ENCODE measurements around the gene BRIP1.
"Not testable (repeated sequence)": the region's sequence is repeated elsewhere in the genome, so short reads cannot be mapped to it uniquely, and the experiment has no call there.

Gene BRIP1

GRCh38 chr17:61863801-61864126 is 436 bp upstream of the BRIP1 start:
- no peak for DNase-seq (ENCODE audit: low spot score)

- no peak for DNase-seq (ENCODE audit: low spot score)
Observed at GRCh38 chr17:61862105-61862574, 1.2 kb downstream of the BRIP1 start.

GRCh38 chr17:61860397-61860796 is 2.9 kb downstream of the BRIP1 start:
- not testable (repeated sequence) for DNase-seq (ENCODE audit: low spot score)

DNA sequence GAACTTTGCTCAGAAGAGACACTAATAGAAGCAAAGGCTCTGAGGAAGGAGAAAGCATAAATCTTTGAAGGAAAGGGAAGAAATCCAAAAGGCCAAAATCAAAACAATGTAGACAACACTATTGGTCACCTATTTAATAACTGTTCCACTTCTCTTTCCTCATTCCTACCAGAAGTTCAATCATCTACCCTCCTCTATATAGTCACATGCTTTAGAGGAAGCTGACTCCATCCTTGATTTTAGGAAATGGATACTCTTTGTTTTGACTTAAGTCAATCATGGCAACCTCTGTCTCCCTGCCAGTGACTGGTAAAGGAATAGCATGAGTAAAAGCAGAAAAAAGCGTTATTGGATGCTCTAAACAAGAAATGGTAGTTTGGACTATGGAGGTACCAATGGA is 7.3 kb downstream of the BRIP1 start:
- DNase-seq (ENCODE audit: low spot score): no peak

DNA sequence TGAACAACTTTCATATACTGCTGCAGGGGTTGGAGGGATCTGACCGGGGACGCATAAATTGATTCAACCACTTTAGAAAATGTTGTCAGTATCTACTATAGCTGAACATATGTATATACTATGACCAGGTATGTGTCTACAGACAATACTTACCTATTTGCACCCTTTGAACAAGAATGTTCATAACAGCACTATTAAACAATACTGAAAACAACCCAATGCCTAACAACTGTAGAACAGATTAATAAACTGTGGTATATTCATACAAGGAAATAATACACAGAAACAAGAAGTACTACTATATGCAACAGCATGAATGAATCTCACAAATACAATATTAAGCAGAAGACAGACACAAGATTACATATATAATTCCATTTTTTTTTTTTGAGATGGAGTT is 10.5 kb downstream of the BRIP1 start:
- no peak for DNase-seq (ENCODE audit: low spot score)

GRCh38 chr17:61849674-61850073 is 13.7 kb downstream of the BRIP1 start:
- DNase-seq (ENCODE audit: low spot score): no peak

DNA sequence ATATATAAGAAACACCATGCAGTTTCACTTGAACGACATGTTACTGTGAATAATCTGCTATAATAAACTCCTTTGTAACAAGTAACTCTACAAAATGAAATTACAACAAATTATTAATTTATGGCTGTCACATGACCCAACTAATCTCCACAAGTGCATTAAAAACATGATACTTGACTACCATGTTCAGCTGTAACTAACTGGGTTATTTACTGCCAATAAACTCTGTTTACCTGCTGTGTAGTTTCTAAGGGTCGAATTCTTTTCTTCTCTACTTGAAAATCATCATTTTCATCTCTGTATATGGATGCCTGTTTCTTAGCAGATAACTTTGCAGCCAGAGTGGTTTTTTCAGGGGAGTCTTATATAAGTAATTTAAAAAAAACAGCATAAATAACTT is 14.4 kb downstream of the BRIP1 start:
- no peak for DNase-seq (ENCODE audit: low spot score)

DNA sequence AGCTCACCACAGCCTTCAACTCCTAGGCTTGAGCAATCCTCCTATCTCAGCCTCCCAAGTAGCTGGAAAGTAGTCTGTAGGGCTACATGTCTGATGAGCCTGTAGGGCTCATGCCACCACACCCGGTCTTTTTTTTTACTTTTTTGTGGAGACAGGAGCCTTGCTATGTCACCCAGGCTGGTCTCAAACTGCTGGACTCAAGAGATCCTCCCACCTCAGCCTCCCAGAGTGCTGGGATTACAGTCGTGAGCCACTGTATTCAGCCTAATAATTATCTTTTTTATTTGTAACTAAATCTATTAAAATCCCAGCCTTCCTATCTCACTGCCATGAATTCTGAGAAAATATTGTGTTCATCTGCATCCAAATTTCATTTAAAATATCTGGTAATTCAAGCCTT is 15.1 kb downstream of the BRIP1 start:
- DNase-seq (ENCODE audit: low spot score): no peak

GRCh38 chr17:61847659-61848058 is 15.7 kb downstream of the BRIP1 start:
- DNase-seq (ENCODE audit: low spot score): no peak

- DNase-seq (ENCODE audit: low spot score): no peak
Observed at GRCh38 chr17:61846761-61847375, 16.5 kb downstream of the BRIP1 start.

DNA sequence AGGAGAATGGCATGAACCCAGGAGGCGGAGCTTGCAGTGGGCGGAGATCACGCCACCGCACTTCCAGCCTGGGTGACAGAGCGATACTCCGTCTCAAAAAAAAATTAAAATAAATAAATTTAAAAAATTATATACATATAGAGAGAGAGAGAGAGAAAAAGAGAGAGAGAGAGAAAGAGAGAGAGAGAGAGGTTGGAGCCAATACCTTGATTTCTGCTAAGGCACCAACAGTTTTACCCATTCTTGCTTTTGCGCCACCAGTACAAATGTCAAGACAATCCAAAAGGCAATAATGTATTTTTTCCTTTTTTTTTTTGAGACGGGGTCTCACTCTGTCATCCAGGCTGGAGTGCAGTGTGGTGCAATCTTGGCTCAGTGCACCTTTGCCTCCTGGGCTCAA is 17.2 kb downstream of the BRIP1 start:
- DNase-seq (ENCODE audit: low spot score): no peak

GRCh38 chr17:61843435-61843834 is 19.9 kb downstream of the BRIP1 start:
- DNase-seq (ENCODE audit: low spot score): no peak

DNA sequence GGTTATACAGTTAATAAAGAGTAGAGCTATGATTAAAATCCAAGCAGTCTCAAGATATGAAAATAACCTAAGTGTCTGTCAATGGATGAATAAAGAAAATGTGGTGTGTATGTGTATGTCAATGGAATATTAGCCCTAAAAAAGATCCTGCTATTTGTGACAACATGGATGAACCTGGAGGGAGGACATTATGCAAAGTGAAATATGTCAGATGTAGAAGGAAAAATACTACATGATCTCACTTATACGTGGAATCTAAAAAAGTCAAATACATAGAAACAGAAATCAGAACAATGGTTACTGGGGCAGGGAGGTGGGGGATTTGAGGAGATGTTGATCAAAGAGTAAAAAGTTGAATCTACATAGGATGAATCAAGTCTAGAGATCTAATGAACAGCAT is 20.4 kb downstream of the BRIP1 start:
- no peak for DNase-seq (ENCODE audit: low spot score)

GRCh38 chr17:61839300-61839786 is 24.0 kb downstream of the BRIP1 start:
- no peak for DNase-seq (ENCODE audit: low spot score)

- peak; percentile 20 for DNase-seq (ENCODE audit: low spot score)
Observed at GRCh38 chr17:61837175-61838051, 25.9 kb downstream of the BRIP1 start.

- no peak for DNase-seq (ENCODE audit: low spot score)
Observed at GRCh38 chr17:61836266-61837174, 26.8 kb downstream of the BRIP1 start.

DNA sequence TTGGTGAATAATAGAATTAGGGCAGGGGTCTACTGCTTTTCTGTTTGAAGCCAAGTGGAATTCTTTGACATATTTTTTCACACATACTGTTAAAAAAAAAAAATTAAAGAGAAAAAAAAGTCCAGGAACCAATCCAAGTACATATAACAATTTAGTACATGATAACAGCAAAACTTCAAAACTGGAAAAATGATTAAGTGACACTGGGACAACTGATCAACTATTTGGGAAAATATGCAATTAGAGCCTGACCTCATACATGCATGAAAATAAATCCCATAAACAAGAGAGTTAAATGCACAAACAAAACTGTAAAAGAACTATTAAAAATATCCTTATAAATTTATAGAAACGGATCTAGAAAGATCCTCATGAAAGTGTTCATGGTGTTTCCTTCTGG is 27.7 kb downstream of the BRIP1 start:
- no peak for DNase-seq (ENCODE audit: low spot score)

- no peak for DNase-seq (ENCODE audit: low spot score)
Observed at GRCh38 chr17:61834610-61835009, 28.7 kb downstream of the BRIP1 start.

DNA sequence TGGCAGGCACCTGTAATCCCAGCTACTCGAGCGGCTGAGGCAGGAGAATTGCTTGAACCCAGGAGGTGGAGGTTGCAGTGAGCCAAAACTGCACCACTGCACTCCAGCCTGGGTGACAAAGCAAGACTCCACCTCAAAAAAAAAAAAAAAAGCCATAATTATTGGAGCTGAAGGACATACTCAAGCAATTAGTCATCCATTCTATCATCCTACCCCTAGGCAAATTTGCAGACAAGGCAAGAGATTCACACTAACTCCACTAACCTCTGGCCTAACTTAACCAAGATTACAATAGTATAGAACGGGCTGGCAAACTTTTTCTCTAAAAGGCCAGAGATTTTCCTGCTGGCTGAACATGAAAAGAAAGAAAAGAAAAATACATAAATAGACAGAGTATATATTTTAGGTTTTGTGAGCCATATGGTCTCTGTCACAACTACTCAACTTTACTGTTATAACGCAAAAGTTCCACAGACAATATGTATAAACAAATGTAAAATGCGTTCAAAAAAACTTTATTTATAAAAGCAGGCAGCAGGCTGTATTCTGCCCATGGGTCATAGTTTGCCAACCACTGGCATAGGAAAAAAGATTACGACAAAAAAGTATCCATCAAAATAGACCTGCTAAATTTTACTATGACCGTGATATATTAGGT is 29.7 kb downstream of the BRIP1 start:
- no peak for DNase-seq (ENCODE audit: low spot score)

DNA sequence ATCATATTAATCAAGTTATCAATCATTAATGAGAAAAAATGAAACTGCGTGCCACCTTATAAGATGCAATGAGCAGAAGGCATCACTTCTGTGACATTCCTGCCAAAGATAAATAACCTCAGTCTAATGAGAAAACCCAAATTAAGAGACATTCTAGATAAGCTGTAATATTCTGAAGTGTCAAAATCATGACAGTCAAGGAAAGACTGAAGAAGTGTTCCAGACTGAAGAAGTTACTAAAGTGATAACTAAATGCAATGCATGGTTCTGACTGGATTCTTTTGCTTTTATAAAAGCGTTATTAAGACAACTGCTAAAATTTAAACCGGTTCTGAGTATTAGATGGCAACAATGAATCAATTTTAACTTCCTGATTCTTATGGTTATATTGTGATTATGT is 30.9 kb downstream of the BRIP1 start:
- DNase-seq (ENCODE audit: low spot score): no peak

DNA sequence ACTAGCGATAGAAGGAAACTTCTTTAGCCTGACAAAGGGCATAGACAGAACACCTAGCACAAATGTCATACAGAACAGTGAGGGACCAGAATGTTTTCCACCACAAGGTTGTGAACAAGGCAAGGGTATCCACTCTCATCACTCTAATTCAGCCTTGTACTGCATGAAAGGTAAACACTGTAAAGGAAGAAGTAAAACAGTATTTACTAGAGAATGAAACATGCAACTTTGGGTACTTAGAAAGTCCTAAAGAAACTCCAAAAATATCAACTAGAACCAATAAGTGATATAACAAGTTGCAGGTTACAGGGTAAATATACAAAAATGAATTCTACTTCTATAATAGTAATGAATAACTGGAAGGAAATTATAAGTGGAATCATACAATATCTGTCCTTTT is 32.2 kb downstream of the BRIP1 start:
- DNase-seq (ENCODE audit: low spot score): no peak

GRCh38 chr17:61828694-61829093 is 34.6 kb downstream of the BRIP1 start:
- DNase-seq (ENCODE audit: low spot score): no peak
